HCT116 (cell line): ENCODE data around the gene PITPNC1. TPM values are rescaled to one million over a fixed set of nuclear protein-coding genes. Genes with fewer than 3 reads are reported as not detected.

Source experiments
- ATAC-seq: fragments of 200-7000 bp; cut with Tn5 transposase; 2 replicates; pipeline ENCODE4 v1.9.1; 2020; ENCODE audit warnings: mild to moderate bottlenecking, moderate library complexity
- BruUV-seq: library from RNA; stranded (reverse); fragments of 400-500 nt; replicated peaks from 2 replicates; lab custom pipeline; 2021; lab: Mats Ljungman, UMichigan
- CTCF ChIA-PET: fragments of 300-600 bp; sonication (Branson Sonifier 250); formaldehyde crosslinking; loops from one replicate; lab custom pipeline; 2021; ENCODE audit warnings: antibody characterized with exemption; lab: Charles Lee
- POLR2A ChIA-PET: fragments of 300-600, 350-600 bp; sonication (Branson Sonifier 250); formaldehyde crosslinking; loops from one replicate; lab custom pipeline; 2021; ENCODE audit warnings: antibody characterized with exemption; lab: Charles Lee
- RAD21 ChIA-PET, 2 experiments: fragments of 300-600 bp; sonication (Branson Sonifier 250); formaldehyde crosslinking; loops; one replicate each; lab custom pipeline; 2023; ENCODE audit warnings: low total read pairs in 2 of 2; ENCODE audit not compliant: uncharacterized antibody in 2 of 2, unreplicated experiment in 2 of 2, low non-redundant PET in 1 of 2; lab: Charles Lee
- DNase-seq: peaks from one replicate; pipeline ENCODE4 v3.0.0-alpha.2; 2010; ENCODE audit warnings: low read depth, low spot score
- H2AFZ ChIP-seq: fragments of 200-600 bp; shearing (Covaris generic), sonication (generic); 2 replicates; pipeline ENCODE4 v1.6.1; 2017; ENCODE audit warnings: low read depth, mixed run types, mixed read lengths, antibody characterized with exemption, low read length; ENCODE audit not compliant: poor library complexity, severe bottlenecking
- H3K27ac ChIP-seq: 2 replicates; pipeline ENCODE4 v1.5.1; 2012; ENCODE audit warnings: low read depth, low read length
- H3K27me3 ChIP-seq: fragments of 200-600 bp; sonication (generic); 2 replicates; pipeline ENCODE4 v1.6.1; 2016; ENCODE audit warnings: mixed run types, low read length, mixed read lengths; ENCODE audit not compliant: insufficient read depth
- H3K36me3 ChIP-seq, 2 experiments: fragments of 200-500 bp in 1 of 2; fragments of 200-600 bp in 1 of 2; sonication (Bioruptor generic) in 1 of 2; sonication (generic) in 1 of 2; 2 replicates each; pipeline versions ENCODE4 v1.5.1 to v1.6.1; 2014 to 2016; ENCODE audit warnings: low read length in 2 of 2, inconsistent platforms in 1 of 2, mixed read lengths in 1 of 2, mixed run types in 1 of 2; ENCODE audit not compliant: insufficient read depth in 2 of 2, control insufficient read depth in 1 of 2
- H3K4me1 ChIP-seq, 2 experiments: fragments of 200-600 bp in 1 of 2; sonication (generic) in 1 of 2; 2 replicates each; pipeline versions ENCODE4 v1.5.1 to v1.6.1; 2012 to 2017; ENCODE audit warnings: low read length in 2 of 2, inconsistent platforms in 1 of 2, mild to moderate bottlenecking in 1 of 2, mixed read lengths in 1 of 2, mixed run types in 1 of 2, moderate library complexity in 1 of 2; ENCODE audit not compliant: insufficient read depth in 2 of 2, control insufficient read depth in 1 of 2
- H3K4me2 ChIP-seq: fragments of 200-600 bp; sonication (generic); 2 replicates; pipeline ENCODE4 v1.6.1; 2017; ENCODE audit warnings: mixed run types, low read length, mixed read lengths
- H3K4me3 ChIP-seq, 2 experiments: fragments of 200-600 bp in 1 of 2; sonication (generic) in 1 of 2; replicated peaks in 1 of 2; 2 replicates each; pipeline ENCODE4 v1.5.1; 2011 to 2016; ENCODE audit warnings: low read length in 2 of 2, control low read depth in 1 of 2, low read depth in 1 of 2, mild to moderate bottlenecking in 1 of 2, mixed read lengths in 1 of 2, mixed run types in 1 of 2
- H3K79me2 ChIP-seq: fragments of 200-600 bp; sonication (generic); 2 replicates; pipeline ENCODE4 v1.6.1; 2017; ENCODE audit warnings: mild to moderate bottlenecking, mixed run types, low read length, moderate library complexity, mixed read lengths; ENCODE audit not compliant: insufficient read depth
- H3K9ac ChIP-seq: fragments of 200-600 bp; sonication (generic); 2 replicates; pipeline ENCODE4 v1.6.1; 2016; ENCODE audit warnings: low read length, mixed read lengths
- H3K9me2 ChIP-seq: fragments of 200-600 bp; sonication (generic), shearing (Covaris generic); 2 replicates; pipeline ENCODE4 v1.6.1; 2017; ENCODE audit warnings: mixed run types, mild to moderate bottlenecking, moderate library complexity; ENCODE audit not compliant: insufficient read depth
- H3K9me3 ChIP-seq, 2 experiments: fragments of 200-500 bp in 1 of 2; fragments of 200-600 bp in 1 of 2; sonication (Bioruptor generic) in 1 of 2; sonication (generic) in 1 of 2; 2 replicates each; pipeline ENCODE4 v1.6.1; 2014 to 2017; ENCODE audit warnings: low read length in 2 of 2, mixed read lengths in 2 of 2, inconsistent platforms in 1 of 2, low read depth in 1 of 2, mild to moderate bottlenecking in 1 of 2, mixed run types in 1 of 2, moderate library complexity in 1 of 2; ENCODE audit not compliant: control insufficient read depth in 1 of 2, insufficient read depth in 1 of 2
- H4K20me1 ChIP-seq: fragments of 200-600 bp; sonication (generic), shearing (Covaris generic); 2 replicates; pipeline ENCODE4 v1.6.1; 2017; ENCODE audit warnings: mixed run types, mild to moderate bottlenecking, moderate library complexity; ENCODE audit not compliant: insufficient read depth
- POLR2AphosphoS5 ChIP-seq: IDR thresholded peaks from 2 replicates; pipeline ENCODE4 v1.6.1; 2011; ENCODE audit warnings: mild to moderate bottlenecking, low read depth, low read length, moderate library complexity
- intact Hi-C: fragments of 100-400 bp; cut with micrococcal nuclease; formaldehyde crosslinking; loops from 2 replicates; pipeline ENCODE4 v1.10.0; 2022
- total RNA-seq: library from RNA; stranded (reverse); gene quantifications from one replicate; pipeline ENCODE4 v1.2.1, GENCODE V29; 2021; ENCODE audit not compliant: unreplicated experiment
- TF ChIP-seq, protein P1 (sequence below): IDR thresholded peaks from 2 replicates; pipeline ENCODE4 v1.6.1; 2012
- TF ChIP-seq, protein P2 (sequence below): IDR thresholded peaks from 2 replicates; pipeline ENCODE4 v1.6.1; 2011; ENCODE audit warnings: mild to moderate bottlenecking, low read length, moderate library complexity; ENCODE audit not compliant: insufficient replicate concordance; ENCODE audit errors: extremely low read depth
- TF ChIP-seq, protein P3 (sequence below): IDR thresholded peaks from 2 replicates; pipeline ENCODE4 v1.6.1; 2012; ENCODE audit warnings: low read depth

PITPNC1 gene
- total RNA-seq, 1 experiment from 2014 or later = 41.9 TPM

DNA sequence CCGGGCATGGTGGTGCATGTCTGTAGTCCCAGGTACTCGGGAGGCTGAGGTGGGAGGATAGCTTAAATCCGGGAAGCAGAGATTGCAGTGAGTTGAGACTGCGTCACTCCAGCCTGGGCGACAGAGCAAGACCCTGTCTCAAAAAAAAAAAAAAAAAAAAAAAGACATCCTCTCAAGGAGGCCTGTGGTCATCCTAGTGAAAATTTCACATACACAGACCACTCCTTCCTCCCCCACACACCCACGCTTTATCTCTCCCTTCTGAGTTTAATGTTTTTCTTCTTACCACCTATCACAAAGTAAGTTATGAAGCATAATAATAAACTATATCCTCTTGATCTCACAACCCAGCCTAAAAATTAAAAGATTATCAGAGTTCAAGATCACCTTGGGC is 339.3 kb downstream of the PITPNC1 start:
- Histone ChIP-seq H3K36me3 (peaks cover 10 to 14% of the 10 kb centered on the region in 2 experiments; a peak in 3 of 4 replicates), H3K9ac (peak overlapping the region; percentile 99), H3K9me2 (no peaks in the 10 kb centered on the region), H3K4me3 (peak overlapping the region; percentile 83 to 94; a peak in 3 of 4 replicates), H3K4me1 (peaks cover 7 to 16% of the 10 kb centered on the region in 2 experiments; a peak in 3 of 4 replicates), H3K79me2 (peaks cover 37% of the 10 kb centered on the region), H3K27me3 (no peaks in the 10 kb centered on the region), H3K4me2 (peak overlapping the region; percentile 84), H2AFZ (no peak overlapping the region), H3K9me3 (no peaks in the 10 kb centered on the region), H3K27ac (no peak overlapping the region), H4K20me1 (no peaks in the 10 kb centered on the region)
- RAD21 ChIA-PET = no interaction called here
- TF ChIP-seq, protein P1, sequence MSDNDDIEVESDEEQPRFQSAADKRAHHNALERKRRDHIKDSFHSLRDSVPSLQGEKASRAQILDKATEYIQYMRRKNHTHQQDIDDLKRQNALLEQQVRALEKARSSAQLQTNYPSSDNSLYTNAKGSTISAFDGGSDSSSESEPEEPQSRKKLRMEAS = no peak
- no peak for TF ChIP-seq POLR2AphosphoS5
- TF ChIP-seq, protein P2, sequence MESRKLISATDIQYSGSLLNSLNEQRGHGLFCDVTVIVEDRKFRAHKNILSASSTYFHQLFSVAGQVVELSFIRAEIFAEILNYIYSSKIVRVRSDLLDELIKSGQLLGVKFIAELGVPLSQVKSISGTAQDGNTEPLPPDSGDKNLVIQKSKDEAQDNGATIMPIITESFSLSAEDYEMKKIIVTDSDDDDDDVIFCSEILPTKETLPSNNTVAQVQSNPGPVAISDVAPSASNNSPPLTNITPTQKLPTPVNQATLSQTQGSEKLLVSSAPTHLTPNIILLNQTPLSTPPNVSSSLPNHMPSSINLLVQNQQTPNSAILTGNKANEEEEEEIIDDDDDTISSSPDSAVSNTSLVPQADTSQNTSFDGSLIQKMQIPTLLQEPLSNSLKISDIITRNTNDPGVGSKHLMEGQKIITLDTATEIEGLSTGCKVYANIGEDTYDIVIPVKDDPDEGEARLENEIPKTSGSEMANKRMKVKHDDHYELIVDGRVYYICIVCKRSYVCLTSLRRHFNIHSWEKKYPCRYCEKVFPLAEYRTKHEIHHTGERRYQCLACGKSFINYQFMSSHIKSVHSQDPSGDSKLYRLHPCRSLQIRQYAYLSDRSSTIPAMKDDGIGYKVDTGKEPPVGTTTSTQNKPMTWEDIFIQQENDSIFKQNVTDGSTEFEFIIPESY = no peak
- TF ChIP-seq, protein P3, sequence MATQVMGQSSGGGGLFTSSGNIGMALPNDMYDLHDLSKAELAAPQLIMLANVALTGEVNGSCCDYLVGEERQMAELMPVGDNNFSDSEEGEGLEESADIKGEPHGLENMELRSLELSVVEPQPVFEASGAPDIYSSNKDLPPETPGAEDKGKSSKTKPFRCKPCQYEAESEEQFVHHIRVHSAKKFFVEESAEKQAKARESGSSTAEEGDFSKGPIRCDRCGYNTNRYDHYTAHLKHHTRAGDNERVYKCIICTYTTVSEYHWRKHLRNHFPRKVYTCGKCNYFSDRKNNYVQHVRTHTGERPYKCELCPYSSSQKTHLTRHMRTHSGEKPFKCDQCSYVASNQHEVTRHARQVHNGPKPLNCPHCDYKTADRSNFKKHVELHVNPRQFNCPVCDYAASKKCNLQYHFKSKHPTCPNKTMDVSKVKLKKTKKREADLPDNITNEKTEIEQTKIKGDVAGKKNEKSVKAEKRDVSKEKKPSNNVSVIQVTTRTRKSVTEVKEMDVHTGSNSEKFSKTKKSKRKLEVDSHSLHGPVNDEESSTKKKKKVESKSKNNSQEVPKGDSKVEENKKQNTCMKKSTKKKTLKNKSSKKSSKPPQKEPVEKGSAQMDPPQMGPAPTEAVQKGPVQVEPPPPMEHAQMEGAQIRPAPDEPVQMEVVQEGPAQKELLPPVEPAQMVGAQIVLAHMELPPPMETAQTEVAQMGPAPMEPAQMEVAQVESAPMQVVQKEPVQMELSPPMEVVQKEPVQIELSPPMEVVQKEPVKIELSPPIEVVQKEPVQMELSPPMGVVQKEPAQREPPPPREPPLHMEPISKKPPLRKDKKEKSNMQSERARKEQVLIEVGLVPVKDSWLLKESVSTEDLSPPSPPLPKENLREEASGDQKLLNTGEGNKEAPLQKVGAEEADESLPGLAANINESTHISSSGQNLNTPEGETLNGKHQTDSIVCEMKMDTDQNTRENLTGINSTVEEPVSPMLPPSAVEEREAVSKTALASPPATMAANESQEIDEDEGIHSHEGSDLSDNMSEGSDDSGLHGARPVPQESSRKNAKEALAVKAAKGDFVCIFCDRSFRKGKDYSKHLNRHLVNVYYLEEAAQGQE = no peak
- no TSS peak for BruUV-seq
- ATAC-seq (no peak), DNase-seq (no peak)
- intact Hi-C loops = loop anchor here (2.0 to 5.0 kb wide), 2 partner anchors 108 to 1046 kb away; partner anchors contain the start of gene BPTF
- CTCF ChIA-PET = no interaction called here
- POLR2A ChIA-PET = no interaction called here
